Hematopoietic multipotent progenitor cell (in vitro differentiated cells): ENCODE results near the gene NKD1. TPM values are rescaled to one million over a fixed set of nuclear protein-coding genes. Genes with fewer than 3 reads are reported as not detected.
A peak's percentile ranks its signal among the peaks of the same experiment; 100 is the strongest.

ENCODE experiments used
- DNase-seq, 3 donors: peaks; one replicate each; pipeline ENCODE4 v3.0.0-alpha.2; 2011 to 2015; ENCODE audit warnings: low read depth in 2 of 3, low spot score in 2 of 3
- total RNA-seq: library from RNA; depleted of rRNA; stranded (reverse); fragments of >200 nt; gene quantifications from one replicate; pipeline ENCODE4 v1.2.3, GENCODE V29; 2012

NKD1 gene
- total RNA-seq, 1 donor, result under 0.01 TPM

- peak in 1 of 3 donors; percentile 84 for DNase-seq
Observed at GRCh38 chr16:50681021-50681885, 133.1 kb downstream of the NKD1 start, which contains the start of gene SNX20. Gene SNX20 (minus strand): TSS chr16:50681312. CDS start chr16:50677526, 3,786 bp downstream.

DNA sequence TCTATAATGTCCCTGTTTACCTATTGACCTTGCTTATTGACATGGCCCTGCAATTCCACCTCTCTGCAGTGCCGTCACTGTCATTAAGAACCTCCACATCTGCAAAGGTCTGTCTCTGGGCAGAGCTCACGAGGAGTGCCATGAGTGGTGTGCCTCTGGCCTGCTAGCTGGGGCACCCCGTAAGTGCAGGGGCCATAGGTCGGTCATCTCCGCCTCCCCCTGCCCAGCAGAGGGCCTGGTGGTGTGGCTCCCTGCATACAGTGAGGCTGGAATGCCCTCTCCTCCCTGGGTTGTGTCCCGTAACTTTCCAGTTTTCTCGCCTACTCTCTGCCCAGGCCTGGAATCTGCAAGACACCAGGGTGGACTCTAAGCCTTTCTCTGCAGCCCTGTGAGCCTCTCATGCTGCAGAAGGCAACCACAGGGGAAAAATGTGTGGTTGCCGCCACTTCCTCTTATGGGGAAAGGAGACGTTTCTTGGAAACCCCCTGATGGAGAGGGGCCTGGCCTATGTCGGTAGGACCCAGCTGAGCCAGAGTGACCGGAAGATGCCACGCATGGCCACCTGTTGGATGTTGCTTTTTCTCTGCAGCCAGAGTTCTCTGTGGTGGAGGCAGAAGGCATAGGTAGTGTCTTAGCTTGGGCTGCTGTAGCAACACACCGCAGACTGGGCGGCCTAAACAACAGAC is 135.6 kb downstream of the NKD1 start:
- DNase-seq, result peak in 2 of 3 donors; percentile 88 to 93

- no peak for DNase-seq
Observed at GRCh38 chr16:50684823-50685461, 136.7 kb downstream of the NKD1 start.

- no peak for DNase-seq
Observed at GRCh38 chr16:50685462-50686063, 137.4 kb downstream of the NKD1 start.

- no peak for DNase-seq
Observed at GRCh38 chr16:50688083-50688482, 139.9 kb downstream of the NKD1 start.

DNA sequence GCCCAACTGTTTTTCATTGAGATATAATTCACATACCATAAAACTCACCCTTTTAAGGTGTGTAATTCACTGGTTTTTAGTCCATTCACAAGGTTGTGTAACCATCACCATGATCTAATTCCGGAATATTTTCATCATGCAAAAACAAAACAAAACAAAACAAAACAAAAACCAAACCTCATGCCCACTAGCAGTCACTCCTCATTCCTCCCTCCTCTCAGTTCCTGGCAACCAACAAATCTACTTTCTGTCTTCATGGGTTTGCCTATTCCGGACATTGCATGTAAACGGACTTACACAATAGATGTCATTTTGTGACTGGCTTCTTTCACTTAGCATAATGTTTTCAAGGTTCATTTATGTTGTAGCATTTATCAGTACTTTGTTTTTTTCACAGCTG is 140.7 kb downstream of the NKD1 start:
- DNase-seq, result no peak

- DNase-seq, result no peak
Observed at GRCh38 chr16:50690177-50690576, 142.0 kb downstream of the NKD1 start.

- no peak for DNase-seq
Observed at GRCh38 chr16:50692644-50692998, 144.4 kb downstream of the NKD1 start.

DNA sequence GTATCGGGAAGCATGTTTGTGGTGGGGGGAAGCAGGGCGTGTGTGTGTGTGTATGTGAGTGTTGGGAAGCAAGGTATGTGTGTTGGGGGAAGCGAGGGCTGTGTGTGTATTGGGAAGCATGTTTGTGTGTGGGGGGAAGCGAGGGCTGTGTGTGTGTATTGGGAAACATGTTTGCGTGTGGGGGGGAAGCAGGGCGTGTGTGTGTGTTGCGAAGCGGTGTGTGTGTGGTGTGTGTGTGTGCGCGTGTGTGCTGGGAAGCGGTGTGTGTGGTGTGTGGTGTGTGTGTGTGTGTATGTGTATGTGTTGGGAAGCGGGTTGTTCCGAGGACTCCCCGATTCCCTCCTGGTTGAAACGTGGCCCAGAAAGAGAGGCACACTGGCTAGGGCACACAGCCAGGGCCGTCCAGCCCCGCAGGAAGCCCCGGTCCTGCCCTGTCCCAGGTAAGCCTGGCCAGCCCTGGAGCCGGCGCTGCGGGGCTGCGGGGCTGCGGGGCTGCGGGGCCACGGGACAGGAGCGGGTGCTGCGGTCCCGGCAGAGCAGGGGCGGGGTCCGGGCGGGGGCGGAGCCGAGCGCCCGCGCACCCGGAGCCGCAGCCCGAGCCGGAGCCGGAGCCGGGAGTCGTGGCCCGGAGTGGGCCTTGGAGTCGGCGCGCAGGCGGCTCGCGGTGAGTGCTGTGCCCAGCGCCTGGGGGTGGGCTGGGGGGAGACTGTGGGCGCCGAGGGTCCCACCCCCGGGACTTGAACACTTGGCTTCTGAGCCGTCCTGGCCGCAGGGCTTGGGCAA is 145.0 kb downstream of the NKD1 start, which contains the start of gene NOD2:
Gene NOD2 (plus strand): TSS at position 608 of the 783 bp plus-strand sequence. CDS start 5,890 bp downstream, outside the sequence.
- no peak for DNase-seq

DNA sequence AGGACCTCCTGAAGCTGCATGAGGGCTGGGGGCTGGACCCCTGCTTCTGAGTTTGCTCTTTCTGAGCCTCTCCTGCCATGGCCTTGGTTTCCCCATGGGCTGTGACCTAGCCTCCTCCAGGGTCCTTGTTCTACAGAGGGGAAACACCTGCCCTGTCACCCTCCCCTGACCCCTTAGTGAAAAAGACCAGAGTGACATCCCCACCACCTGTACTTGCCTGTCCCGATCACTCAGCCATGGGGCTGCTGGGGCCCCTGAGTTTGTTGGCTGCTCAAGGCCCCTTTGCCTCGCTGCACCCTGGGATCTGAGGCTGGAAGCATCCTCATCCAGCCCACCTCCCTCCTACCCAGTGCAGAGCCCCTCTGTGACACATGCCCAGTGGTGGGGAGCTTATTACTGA is 146.0 kb downstream of the NKD1 start:
- DNase-seq, result no peak

DNA sequence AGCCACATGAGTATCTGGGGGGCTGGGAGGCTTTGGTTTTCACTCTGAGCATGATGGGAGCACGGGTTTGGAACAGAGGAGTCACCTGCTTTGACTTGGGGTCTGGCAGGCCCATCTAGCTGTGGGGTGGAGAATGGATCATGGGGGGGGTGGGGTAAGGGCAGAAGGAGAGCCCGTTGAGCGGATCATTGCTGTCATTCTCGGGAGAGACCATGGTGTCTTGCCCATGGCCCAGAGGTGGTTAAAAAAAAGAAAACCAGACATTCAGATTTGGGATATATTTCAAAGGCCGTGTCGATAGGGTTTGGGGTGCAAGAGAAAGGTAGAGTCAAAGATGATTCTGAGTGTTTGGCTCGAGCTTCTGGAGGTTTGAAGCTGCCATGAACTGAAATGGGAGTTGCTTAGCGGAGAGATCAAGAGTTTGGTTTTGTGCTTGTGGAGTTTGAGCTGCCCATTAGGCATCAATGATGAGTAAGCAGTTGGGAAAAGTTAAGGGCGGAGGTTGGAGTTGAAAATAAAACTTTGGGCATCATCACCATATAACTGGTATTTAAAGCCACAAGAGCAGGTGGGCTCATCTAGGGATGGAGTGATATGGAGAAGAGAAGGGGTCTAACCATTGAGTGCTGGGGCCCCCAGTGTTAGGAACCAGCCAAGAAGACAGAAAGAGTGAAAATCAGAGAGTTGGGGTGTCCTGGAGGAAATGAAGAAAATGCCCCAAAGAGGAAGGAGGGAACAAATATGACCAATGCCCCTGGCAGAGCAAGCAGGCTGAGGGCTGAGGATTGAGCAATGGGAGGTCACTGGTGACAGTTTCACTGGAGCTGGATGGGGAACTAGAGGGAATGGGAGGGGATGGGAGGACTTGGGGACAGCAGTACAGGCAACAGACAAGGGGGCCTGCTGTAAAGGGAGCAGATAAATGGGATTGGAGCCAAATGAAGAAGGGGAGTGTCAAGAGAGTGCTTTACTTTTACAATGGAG is 147.1 kb downstream of the NKD1 start:
- no peak for DNase-seq

DNA sequence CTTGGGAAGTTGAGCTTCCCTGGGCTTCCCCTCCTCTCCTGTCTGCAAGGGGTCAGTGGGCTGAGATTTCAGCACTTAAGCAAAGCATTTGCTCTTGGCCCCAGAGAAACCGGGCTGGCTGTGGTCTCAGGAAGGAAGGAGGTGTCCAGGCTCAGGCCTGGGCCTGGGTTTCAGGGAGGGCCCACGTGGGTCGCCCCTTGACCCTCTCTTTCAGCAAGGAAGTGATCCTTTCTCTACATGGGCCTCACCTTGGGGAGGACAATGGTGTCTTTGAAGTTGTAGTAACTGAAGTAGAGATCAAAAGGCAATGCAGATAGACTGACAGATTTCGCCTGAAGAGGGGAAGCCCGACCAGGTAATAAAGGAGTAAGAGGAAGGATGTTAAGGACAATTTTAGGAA is 147.9 kb downstream of the NKD1 start:
- no peak for DNase-seq

- DNase-seq, result peak in 1 of 3 donors; percentile 52
Observed at GRCh38 chr16:50696575-50697420, 148.6 kb downstream of the NKD1 start.

DNA sequence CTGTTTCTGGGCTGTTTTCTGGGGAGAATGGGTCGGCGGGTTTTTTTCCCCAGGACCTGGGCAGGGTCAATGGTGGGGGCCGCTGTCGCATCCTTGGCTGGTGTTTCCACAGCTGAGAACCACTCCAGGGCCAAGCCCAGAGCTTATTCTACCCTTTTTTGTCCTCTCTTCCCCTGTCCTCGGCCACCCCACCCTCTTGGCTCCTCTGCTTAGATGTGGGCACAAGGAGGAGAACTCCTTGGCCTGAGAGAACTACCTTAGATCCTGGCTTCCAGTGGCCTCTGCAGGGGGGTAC is 149.2 kb downstream of the NKD1 start:
- DNase-seq, result no peak

GRCh38 chr16:50697881-50698767 is 149.9 kb downstream of the NKD1 start:
- DNase-seq, result no peak
